ENCODE results near the gene LRRC49. TPM values are rescaled to one million over a fixed set of nuclear protein-coding genes. Genes with fewer than 3 reads are reported as not detected.

LRRC49 gene
- total RNA-seq, 2 experiments from 2014 or later, result not detected

GRCh38 chr15:70856177-70856883 lies 36.3 kb upstream of the LRRC49 start:
- no peak for TF ChIP-seq CTCF (conservative IDR thresholded peaks at IDR 0.05; ENCODE audit: low read length)
- Histone ChIP-seq H3K9me2 (ENCODE audit: insufficient read depth, low read length) (no peaks in the 10 kb centered on the region), H3K9me3 (ENCODE audit: low read length) (no peaks in the 10 kb centered on the region), H4K20me1 (ENCODE audit: insufficient read depth, low read length) (no peaks in the 10 kb centered on the region), H3K4me2 (ENCODE audit: low read length) (no peak overlapping the region), H3K36me3 (ENCODE audit: insufficient read depth, low read length) (no peaks in the 10 kb centered on the region), H3K4me1 (ENCODE audit: insufficient read depth, low read length, poor library complexity, severe bottlenecking) (no peaks in the 10 kb centered on the region), H2AFZ (ENCODE audit: low read length) (no peak overlapping the region), H3K79me2 (ENCODE audit: insufficient read depth, low read depth, low read length) (no peaks in the 10 kb centered on the region), H3K4me3 (ENCODE audit: low read depth, low read length, poor library complexity, severe bottlenecking) (no peak overlapping the region), H3K27ac (ENCODE audit: low read depth, low read length, poor library complexity, severe bottlenecking) (no peak overlapping the region)
- no TSS peak for BruUV-seq (replicated peaks)
- intact Hi-C loops (cut with micrococcal nuclease; ENCODE audit: unreplicated experiment), result no loop called here
- no peak for DNase-seq (ENCODE audit: low spot score)
- ChIA-PET CTCF (ENCODE audit: unreplicated experiment) (no interaction called here), POLR2A (no interaction called here)

- CTCF ChIA-PET (ENCODE audit: unreplicated experiment), result no interaction called here
- H2AFZ ChIP-seq (ENCODE audit: low read length), result no peak overlapping the region
- no peak for TF ChIP-seq CTCF (conservative IDR thresholded peaks at IDR 0.05; ENCODE audit: low read length)
- no peak for TF ChIP-seq EZH2phosphoT487 (IDR thresholded peaks at IDR 0.05; ENCODE audit: borderline replicate concordance, low read depth, low read length)
Measured at GRCh38 chr15:70856884-70857561, 35.6 kb upstream of the LRRC49 start.

More at GRCh38 chr15:70856884-70857561, 35.6 kb upstream of the LRRC49 start:
- no peak overlapping the region for H3K4me2 ChIP-seq (ENCODE audit: low read length)
- no peaks in the 10 kb centered on the region for H3K79me2 ChIP-seq (ENCODE audit: insufficient read depth, low read depth, low read length)
- no peaks in the 10 kb centered on the region for H3K9me3 ChIP-seq (ENCODE audit: low read length)
- no peaks in the 10 kb centered on the region for H3K9me2 ChIP-seq (ENCODE audit: insufficient read depth, low read length)
- no peak for DNase-seq (ENCODE audit: low spot score)
- no peak overlapping the region for H3K4me3 ChIP-seq (ENCODE audit: low read depth, low read length, poor library complexity, severe bottlenecking)
- BruUV-seq (replicated peaks), result no TSS peak
- no peaks in the 10 kb centered on the region for H4K20me1 ChIP-seq (ENCODE audit: insufficient read depth, low read length)
- no peaks in the 10 kb centered on the region for H3K4me1 ChIP-seq (ENCODE audit: insufficient read depth, low read length, poor library complexity, severe bottlenecking)
- H3K36me3 ChIP-seq (ENCODE audit: insufficient read depth, low read length), result no peaks in the 10 kb centered on the region
- H3K27ac ChIP-seq (ENCODE audit: low read depth, low read length, poor library complexity, severe bottlenecking), result no peak overlapping the region
- intact Hi-C loops (cut with micrococcal nuclease; ENCODE audit: unreplicated experiment), result no loop called here
- POLR2A ChIA-PET, result no interaction called here
